H1 (cell line): ENCODE results near the gene EGFLAM. TPM values are rescaled to one million over a fixed set of nuclear protein-coding genes. Genes with fewer than 3 reads are reported as not detected.

Source experiments
- CEBPB ChIP-seq: IDR thresholded peaks from 2 replicates; pipeline ENCODE4 v1.6.1; 2012; ENCODE audit warnings: low read depth, low read length
- RAD21 ChIP-seq, 2 experiments: IDR thresholded peaks in 1 of 2; conservative IDR thresholded peaks in 1 of 2; 2 replicates each; pipeline ENCODE4 v1.6.1; 2011; ENCODE audit warnings: low read depth in 2 of 2, low read length in 2 of 2, improper control_type of control experiment in 1 of 2, inconsistent platforms in 1 of 2, mild to moderate bottlenecking in 1 of 2, moderate library complexity in 1 of 2
- TEAD4 ChIP-seq: IDR thresholded peaks from 2 replicates; pipeline ENCODE4 v1.6.1; 2012; ENCODE audit warnings: low read depth, low read length, inconsistent platforms, mixed read lengths
- polyA plus RNA-seq, 7 experiments: library from polyadenylated mRNA; depleted of rRNA in 3 of 7; stranded (reverse) in 5 of 7; unstranded in 2 of 7; fragments of >200 nt in 5 of 7; fragments of 200-250 nt in 2 of 7; gene quantifications; 1 replicate in 5 of 7; 2 replicates in 1 of 7; 4 replicates in 1 of 7; pipeline versions ENCODE4 v1.2.1 to v1.2.3, GENCODE V29; 2011 to 2013; ENCODE audit warnings: missing spikeins in 2 of 7, mixed read lengths in 2 of 7
- total RNA-seq: library from RNA; stranded (reverse); fragmentation: NEBNext Ultra II Directional; extraction: Animal tissue kit (Norgen Biotek cat#: 25700); gene quantifications from 2 replicates; pipeline ENCODE4 v1.2.1, GENCODE V29; 2021

EGFLAM gene
- total and polyA plus RNA-seq, 2 of the 8 experiments (the other 6 are each of a cell fraction or from before 2014, with no cell fraction given): 0.20 to 0.24 TPM

DNA sequence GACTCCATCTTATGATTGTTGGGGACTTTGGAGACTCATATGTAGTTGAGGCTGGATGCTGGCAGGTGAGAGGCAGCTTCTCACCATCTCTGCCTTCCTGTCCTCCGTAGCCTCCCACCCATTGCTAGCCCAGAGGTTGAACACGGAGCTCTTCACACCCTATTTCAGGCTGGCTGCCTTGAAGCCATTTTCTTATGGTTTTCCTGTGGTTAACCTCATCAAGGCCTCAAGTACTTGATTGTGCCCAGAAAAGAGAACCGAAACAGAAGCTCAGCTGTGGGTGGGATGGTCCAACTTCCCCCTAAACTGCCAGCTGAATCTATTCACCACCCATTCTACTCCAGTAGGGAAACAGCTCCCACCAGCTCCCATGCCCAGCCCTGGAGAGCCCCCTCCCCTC is 195.1 kb downstream of the EGFLAM start (continued):
- no peak for TF ChIP-seq TEAD4
- TF ChIP-seq RAD21 (IDR thresholded peaks at IDR 0.05 in 1 of 2, conservative IDR thresholded peaks at IDR 0.05 in 1 of 2; ENCODE audit: low read depth in 2 of 2, low read length in 2 of 2): no peak
- no peak for TF ChIP-seq CEBPB
